ENCODE results near the gene GPANK1. TPM values are rescaled to one million over a fixed set of nuclear protein-coding genes. Genes with fewer than 3 reads are reported as not detected.

GPANK1 gene
- total and polyA plus RNA-seq, 9 of the 15 experiments (the other 6 are each of a cell fraction or from before 2014, with no cell fraction given), result 32.2 to 111 (median 46.3) TPM

DNA sequence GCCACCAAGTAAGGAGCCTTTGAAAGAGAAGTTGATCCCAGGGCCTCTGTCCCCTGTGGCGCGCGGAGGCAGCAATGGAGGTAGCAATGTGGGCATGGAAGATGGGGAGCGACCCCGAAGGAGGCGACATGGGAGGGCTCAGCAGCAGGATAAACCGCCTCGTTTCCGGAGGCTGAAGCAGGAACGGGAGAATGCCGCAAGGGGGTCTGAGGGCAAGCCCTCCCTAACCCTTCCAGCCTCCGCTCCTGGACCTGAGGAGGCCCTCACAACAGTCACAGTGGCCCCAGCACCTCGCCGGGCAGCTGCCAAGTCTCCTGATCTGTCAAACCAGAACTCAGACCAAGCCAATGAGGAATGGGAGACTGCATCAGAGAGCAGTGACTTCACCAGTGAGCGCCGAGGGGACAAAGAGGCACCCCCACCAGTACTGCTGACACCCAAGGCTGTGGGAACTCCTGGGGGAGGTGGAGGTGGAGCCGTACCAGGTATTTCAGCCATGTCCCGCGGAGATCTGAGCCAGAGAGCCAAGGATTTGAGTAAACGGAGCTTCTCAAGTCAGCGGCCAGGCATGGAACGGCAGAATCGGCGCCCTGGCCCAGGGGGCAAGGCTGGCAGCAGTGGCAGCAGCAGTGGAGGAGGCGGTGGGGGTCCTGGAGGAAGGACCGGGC is 32.4 kb downstream of the GPANK1 start (continued):
- TF ChIP-seq FOXA3 (CRISPR knock-in tag; conservative IDR thresholded peaks at IDR 0.05 in 1 of 2, IDR thresholded peaks at IDR 0.05 in 1 of 2) (no peak), MTA3 (IDR thresholded peaks at IDR 0.05; ENCODE audit: borderline replicate concordance) (peak; percentile 78; the same call in 1 of the 2 replicates), NCOA6 (IDR thresholded peaks at IDR 0.05) (no peak), ZNF561 (CRISPR knock-in tag; conservative IDR thresholded peaks at IDR 0.05) (no peak), ZNF589 (CRISPR knock-in tag; IDR thresholded peaks at IDR 0.05; ENCODE audit: low read depth) (no peak), SIRT6 (IDR thresholded peaks at IDR 0.05; ENCODE audit: low read depth, low read length) (peak; percentile 73), DACH1 (IDR thresholded peaks at IDR 0.05; ENCODE audit: partially characterized antibody) (no peak), ZNF507 (tag; conservative IDR thresholded peaks at IDR 0.05) (no peak), RBFOX2 (IDR thresholded peaks at IDR 0.05; ENCODE audit: low read depth, low read length) (peak; percentile 76), POLR2B (IDR thresholded peaks at IDR 0.05; ENCODE audit: low read depth, partially characterized antibody) (peak; percentile 73), TCF7 (IDR thresholded peaks at IDR 0.05; ENCODE audit: borderline replicate concordance) (no peak), YBX1 (IDR thresholded peaks at IDR 0.05) (no peak), PHTF2 (CRISPR knock-in tag; IDR thresholded peaks at IDR 0.05) (no peak), BRD9 (IDR thresholded peaks at IDR 0.05; ENCODE audit: low read depth, partially characterized antibody) (no peak), HMGN3 (IDR thresholded peaks at IDR 0.05; ENCODE audit: borderline replicate concordance, extremely low read depth, insufficient read length, low read depth, low read length) (no peak), CBX2 (IDR thresholded peaks at IDR 0.05; ENCODE audit: insufficient read depth, low read length, poor library complexity, severe bottlenecking) (no peak), PTBP1 (IDR thresholded peaks at IDR 0.05; ENCODE audit: low read depth, low read length) (no peak)
- TF ChIP-seq, protein P1, sequence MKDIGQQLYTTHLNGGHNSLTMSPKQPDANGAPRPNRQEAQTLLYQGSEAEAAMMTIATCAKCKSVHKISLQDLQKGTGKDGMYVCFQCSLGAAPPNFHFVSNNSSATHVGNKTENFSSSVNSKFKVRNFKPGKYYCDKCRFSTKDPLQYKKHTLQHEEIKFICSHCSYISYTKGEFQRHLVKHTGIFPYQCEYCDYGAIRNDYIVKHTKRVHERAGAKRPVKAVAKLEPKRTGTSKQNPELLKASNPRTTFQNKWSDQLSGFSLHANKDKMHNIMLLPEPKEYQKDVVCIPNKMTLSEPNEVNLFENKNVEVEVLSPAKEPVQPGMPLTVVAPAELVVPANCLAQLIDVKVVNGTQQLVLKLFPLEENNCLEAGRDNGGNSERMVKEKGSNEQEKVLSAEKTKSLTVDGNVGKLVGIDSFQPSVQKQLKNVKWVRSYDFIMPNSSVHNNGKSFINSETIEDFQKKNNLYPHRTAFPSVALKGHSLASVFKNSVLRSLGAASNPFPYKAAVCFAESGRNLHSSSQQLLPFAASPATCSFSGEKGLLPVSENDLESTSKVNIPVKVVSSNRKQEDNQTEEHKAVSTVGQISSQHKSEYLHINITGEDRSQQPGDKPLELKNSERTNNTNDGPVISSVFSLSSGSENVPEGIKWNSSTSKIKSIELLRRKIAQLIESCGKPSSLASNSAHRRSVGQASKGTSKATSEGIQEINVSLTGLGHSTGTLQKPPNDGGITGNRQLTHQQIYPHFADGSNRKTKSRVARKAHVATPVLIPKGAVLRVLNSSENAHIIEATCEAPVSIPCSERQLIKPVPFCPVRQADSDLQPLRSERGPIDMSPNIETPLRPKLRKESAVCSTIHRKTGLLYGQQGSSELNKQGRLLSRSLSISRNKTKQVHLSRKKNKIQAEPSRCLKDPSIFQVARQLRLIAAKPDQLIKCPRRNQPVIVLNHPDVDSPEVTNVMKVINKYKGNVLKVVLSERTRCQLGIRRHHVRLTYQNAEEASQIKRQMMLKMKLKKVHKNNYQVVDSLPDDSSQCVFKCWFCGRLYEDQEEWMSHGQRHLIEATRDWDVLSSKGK (CRISPR knock-in tag; IDR thresholded peaks at IDR 0.05), result no peak
- TF ChIP-seq, protein P2, sequence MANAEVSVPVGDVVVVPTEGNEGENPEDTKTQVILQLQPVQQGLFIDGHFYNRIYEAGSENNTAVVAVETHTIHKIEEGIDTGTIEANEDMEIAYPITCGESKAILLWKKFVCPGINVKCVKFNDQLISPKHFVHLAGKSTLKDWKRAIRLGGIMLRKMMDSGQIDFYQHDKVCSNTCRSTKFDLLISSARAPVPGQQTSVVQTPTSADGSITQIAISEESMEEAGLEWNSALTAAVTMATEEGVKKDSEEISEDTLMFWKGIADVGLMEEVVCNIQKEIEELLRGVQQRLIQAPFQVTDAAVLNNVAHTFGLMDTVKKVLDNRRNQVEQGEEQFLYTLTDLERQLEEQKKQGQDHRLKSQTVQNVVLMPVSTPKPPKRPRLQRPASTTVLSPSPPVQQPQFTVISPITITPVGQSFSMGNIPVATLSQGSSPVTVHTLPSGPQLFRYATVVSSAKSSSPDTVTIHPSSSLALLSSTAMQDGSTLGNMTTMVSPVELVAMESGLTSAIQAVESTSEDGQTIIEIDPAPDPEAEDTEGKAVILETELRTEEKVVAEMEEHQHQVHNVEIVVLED (CRISPR knock-in tag; IDR thresholded peaks at IDR 0.05), result no peak
- TF ChIP-seq, protein P3, sequence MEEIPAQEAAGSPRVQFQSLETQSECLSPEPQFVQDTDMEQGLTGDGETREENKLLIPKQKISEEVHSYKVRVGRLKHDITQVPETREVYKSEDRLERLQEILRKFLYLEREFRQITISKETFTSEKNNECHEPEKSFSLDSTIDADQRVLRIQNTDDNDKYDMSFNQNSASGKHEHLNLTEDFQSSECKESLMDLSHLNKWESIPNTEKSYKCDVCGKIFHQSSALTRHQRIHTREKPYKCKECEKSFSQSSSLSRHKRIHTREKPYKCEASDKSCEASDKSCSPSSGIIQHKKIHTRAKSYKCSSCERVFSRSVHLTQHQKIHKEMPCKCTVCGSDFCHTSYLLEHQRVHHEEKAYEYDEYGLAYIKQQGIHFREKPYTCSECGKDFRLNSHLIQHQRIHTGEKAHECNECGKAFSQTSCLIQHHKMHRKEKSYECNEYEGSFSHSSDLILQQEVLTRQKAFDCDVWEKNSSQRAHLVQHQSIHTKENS (CRISPR knock-in tag; IDR thresholded peaks at IDR 0.05), result no peak
- TF ChIP-seq, protein P4, sequence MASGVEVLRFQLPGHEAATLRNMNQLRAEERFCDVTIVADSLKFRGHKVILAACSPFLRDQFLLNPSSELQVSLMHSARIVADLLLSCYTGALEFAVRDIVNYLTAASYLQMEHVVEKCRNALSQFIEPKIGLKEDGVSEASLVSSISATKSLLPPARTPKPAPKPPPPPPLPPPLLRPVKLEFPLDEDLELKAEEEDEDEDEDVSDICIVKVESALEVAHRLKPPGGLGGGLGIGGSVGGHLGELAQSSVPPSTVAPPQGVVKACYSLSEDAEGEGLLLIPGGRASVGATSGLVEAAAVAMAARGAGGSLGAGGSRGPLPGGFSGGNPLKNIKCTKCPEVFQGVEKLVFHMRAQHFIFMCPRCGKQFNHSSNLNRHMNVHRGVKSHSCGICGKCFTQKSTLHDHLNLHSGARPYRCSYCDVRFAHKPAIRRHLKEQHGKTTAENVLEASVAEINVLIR (CRISPR knock-in tag; IDR thresholded peaks at IDR 0.05), result no peak
